NCI-H2196 treated with DMSO at 0.1 percent for 48 hours (cell line): Measurements from ENCODE around the gene ME2.
"Not testable (repeated sequence)": the region's sequence is repeated elsewhere in the genome, so short reads cannot be mapped to it uniquely, and the experiment has no call there.

ENCODE experiments used
- DNase-seq: peaks from one replicate; lab custom pipeline; 2025; ENCODE audit not compliant: unreplicated experiment; lab: John Stamatoyannopoulos, UW

Gene ME2

DNA sequence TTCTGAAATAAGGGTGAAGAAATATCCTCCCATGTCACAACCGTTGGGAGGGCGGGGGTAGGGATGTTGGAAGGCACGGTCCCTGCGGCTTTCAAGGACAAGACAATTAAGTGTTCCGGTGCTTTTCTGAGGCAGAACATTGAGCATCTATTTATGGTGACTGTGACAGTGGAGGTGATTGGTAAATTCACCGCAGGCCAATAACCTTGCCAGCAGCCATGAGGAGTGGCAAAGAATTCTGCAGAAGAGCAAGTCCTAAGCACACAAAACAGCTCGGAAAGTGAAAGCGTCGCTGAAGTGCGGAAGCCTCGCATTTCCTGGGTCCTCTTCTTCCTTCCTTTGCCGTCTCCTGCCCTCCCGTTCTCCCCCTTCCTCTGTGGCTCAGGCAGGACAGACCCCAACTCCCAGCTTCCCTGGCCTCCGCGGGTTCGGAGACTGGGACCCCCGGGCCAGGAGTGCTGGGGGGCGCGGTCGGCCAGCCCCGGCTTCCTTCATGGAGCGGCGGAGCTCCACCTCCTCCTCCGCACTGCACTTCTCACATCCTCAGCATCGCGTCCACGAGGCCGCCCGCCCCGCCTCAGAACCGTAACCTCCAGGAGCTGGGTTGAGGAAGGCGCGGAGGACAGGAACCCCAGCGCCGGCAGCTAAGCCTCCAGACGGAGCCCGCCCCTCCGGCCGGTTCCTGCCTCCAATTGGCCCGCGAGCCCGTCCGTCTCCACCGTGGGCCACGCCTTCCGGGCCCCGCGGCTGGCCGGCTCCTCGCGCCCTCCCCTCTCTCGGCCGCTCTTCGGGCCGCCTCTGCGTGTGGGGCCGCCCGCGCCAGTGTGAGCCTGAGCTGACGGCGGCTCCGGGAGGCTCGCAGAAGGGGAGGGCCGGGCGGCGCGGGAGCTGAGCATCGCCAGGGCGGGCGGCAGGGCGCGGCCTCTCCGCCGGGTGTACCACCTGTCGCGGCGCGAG lies at the start of gene ME2:
TSS of gene ME2 (plus strand) at position 774 of the 957 bp plus-strand sequence. CDS start 16,703 bp downstream, outside the sequence.
- peak; percentile 81 for DNase-seq

DNA sequence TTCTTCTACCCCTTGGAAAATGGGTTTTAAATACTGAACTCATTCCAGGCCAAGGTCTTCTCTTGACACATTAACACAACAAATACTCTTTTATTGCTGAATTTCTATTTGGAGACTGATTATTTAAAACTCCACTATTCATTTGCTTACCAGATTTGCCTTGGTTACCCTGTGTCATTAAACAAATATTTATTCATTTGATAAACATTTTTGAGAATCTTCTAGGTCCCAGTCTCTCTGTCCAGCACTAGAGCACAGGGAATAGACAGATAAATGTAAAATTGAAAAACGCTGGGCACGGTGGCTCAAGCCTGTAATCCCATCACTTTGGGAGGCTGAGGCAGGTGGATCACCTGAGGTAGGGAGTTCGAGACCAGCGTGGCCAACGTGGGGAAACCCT lies 49.3 kb upstream of the ME2 start:
- DNase-seq, result no peak

DNA sequence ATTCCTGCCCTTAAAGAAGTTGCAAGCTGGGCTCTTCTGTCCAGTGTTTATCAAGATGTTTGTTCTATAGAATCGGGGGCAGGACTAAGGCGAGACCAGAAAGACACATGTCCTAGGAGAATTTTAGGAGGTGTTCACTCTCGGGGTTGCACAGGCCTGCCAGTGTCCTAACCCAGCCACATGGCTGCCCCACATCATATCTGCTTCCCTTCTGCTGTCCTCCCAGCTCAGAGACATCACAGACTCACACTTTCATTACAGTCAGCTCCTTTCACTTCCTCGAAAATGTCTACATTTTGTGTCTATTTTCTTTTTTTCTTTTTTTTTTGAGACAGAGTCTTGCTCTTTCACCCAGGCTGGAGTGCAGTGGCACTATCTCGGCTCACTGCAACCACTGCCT lies 48.4 kb upstream of the ME2 start:
- DNase-seq, result no peak

DNA sequence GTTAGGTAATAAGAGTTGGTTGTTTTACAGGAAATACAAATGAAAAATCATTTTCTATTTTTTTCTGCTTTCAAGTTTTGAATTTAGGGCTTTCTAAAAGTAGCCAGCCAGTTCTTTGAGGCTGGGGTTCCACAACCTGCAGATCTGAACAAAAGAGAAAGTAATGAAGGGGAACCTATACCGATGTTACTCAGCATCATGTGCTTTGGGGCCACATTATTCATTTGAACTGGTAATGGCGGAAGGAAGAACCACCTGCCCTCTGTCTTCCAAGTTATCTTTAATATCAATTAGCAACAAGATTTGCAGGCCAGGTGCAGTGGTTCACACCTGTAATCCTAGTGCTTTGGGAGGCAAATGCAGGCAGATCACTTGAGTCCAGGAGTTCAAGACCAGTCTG lies 46.2 kb upstream of the ME2 start:
- no peak for DNase-seq

DNA sequence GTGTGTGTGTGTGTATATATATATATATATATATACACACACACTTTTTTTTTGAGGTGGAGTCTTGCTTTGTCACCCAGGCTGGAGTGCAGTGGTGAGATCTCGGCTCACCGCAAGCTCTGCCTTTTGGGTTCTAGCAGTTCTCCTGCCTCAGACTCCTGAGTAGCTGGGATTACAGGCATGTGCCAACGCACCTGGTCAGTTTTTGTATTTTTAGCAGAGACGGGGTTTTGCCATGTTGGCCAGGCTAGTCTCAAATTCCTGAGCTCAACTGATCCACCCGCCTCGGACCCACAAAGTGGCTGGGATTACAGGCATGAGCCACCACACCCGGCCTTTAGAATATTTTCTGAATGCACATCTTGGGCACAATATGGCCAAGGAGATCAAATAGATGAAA lies 45.4 kb upstream of the ME2 start:
- not testable (repeated sequence) for DNase-seq

DNA sequence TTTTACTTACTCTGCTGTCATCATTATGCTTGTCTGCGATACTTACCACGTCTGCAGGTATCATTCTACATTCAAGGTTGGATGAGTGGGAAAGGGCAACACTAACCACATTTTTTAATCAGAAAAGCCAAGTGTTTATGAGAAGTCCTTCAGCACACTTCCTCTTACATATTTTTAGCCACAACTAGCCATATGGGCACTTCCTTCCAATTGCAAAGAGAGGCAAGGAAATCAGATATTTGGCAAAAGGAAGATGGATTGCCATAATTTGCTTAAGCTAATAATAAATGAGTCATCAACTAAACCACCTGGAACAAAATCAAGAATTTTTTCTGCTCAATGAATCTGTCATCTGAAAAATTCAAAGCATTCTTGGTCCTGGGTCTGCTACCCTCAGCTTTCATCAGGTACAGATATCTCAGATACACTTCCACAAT lies 42.4 kb upstream of the ME2 start:
- DNase-seq, result peak; percentile 56

DNA sequence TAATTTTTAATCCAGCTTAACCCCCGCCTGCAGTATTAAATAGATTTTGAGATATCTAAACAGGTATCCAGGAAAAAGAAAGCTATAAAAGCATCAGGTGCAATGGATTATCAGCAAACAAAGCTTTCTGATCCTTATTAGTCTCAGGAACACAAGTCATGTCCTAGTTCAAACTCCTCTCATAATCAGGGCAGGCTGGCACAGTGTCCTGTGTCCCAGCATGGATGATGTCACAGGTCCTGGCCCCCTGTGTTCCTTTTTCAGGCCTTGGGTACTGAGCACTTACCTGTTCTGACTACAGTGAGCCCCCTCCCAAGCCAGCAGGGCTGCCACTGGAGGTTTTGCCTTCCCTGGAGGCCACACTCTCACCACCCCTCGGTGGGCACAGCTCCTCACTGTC lies 39.6 kb upstream of the ME2 start:
- no peak for DNase-seq

DNA sequence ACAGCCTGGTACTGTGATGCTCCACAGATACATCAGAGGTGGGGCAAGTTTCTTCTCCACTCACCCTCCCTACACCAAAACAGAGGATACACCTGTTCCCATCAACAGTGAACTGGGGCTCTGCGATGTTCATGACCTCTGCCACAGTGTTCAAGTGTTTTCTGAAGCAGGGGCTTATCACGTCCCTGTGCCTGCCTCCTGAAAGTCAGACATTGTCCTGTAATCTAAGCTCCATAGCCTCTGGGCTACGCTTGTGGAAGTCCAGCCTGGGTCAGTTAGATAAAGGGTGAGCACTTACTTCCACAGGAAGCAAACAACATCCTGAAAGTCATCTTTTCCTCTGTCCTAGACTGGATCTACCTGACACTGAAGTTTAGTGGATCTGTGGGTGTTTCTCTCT lies 38.9 kb upstream of the ME2 start:
- no peak for DNase-seq

DNA sequence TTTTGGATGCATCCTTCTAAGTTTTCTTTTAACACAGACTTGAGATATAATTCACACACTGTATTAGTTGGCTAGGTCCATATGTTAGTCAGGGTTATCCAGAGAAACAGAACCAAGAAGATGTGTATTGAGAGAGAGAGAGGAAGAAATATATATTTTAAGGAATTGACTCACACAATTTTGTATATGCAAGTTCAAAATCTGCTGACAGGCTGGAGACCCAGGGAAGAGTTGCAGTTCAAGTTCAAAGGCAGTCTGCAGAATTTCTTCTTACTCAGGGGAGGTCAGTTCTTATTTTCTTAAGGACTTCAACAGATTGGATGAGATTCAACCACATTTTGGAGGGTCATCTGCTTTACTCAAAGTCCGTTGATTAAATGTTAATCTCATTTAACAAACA lies 36.1 kb upstream of the ME2 start:
- no peak for DNase-seq

DNA sequence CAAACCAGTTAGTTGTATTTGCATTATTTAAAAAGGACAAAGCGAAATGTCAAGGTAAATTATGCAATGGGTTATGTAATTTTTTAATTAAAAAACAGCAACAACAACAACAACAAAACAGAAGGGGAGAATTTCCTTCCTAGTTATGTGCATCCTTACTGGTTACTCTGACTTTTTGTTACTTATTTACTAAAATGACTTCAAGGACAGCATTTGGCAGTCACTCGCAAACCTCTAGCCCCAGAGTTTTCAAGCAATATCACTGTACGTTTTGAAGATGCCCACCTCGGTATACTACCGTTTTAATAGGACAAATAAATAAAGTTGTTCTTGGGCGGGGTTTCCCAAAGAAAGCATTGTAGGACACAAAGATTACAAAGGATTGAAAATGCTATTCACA lies 34.4 kb upstream of the ME2 start:
- no peak for DNase-seq

DNA sequence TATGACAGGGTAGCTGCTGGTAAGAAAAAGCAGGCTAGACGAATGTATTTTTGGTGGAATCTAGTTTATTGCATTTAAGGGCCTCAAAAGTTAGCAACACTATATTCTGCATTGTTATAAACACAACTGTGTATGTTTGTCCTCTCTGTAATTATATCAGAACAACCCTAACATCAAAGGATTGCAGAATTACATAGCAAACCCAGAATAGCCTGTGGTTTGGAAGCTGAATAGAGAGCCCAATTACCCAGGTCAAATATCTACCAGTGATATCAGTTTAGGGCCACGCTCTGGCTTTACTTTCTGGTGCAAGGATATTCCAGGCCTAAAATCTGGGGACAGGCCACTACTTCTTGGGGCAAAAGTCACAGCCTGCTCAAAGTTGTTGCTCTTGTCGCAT lies 34.0 kb upstream of the ME2 start:
- no peak for DNase-seq

DNA sequence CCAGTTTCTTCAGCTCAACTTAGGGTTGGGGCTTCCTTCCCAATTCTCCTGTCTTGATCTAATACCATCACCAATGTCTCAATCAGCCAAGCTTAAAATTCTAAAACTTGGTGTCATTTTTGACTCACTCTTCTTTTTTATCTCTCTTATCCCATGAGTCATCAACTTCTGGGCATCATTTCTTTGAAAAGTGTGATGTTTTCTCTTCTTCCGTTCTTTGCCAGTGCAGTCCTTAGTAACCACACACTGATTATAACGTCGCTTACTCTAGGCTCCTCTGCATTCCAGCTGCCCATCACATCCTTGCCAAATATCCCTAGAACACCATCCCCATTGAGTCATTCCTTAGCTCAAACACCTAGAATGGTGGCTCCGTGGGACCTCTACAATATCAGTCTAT lies 31.7 kb upstream of the ME2 start:
- DNase-seq, result no peak

DNA sequence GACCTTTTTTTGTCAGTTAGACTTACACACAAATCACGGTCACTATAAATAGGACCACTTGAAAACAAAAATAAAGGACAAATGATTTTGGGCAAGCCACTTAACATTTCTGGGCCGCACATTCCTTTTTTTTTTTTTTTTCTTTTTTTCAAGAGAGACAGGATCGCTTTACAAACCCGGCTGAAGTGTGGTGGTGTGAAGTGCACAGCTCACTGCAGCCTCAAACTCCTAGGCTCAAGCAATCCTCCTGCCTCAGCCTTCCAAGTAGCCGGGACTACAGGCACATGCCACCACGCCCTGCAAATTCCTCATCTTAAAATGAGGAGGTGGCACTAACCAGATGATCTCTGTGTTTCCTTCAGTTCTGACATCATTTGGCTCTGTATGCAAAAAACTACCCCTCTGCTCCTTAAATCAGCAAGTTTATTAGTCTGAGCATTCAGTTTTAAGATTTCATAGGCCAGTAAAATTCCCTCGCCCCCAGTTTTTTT lies 30.8 kb upstream of the ME2 start:
- DNase-seq, result no peak

DNA sequence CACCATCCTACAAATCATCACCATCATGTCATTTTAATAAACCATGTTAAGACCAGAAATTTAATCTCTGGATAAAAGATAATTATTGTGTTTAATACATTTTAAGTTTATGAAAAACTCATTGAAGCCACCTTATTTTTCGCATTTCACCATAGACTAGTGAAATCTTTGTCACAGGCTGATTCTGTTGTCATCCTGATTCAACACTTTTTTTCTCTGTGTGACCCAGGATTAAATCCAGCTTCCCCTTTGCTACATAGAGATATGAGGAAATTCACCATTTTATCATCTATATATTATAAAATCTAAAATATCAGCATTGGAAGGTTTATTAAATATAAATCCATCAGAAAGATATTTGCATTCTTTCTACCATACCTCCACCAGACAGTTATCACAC lies 29.9 kb upstream of the ME2 start:
- DNase-seq, result no peak

DNA sequence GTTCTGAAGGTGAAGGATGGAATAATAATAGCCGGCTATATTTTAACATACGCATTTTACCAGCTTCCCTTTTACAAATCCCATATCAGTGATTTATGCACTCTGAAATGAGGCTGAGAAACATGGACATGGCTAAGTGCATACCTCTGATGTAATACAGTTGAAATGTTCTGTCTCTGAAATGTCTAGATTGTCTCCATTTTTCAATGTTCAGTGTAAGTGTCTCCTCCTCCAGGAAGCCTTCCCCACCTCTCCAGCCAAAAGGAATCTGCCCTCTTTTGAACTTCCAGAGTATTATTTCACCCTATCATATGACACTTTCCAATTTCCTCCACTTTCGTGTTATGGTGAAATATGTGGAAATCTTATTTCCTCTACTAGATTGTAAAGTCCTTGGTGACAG lies 29.5 kb upstream of the ME2 start:
- no peak for DNase-seq

DNA sequence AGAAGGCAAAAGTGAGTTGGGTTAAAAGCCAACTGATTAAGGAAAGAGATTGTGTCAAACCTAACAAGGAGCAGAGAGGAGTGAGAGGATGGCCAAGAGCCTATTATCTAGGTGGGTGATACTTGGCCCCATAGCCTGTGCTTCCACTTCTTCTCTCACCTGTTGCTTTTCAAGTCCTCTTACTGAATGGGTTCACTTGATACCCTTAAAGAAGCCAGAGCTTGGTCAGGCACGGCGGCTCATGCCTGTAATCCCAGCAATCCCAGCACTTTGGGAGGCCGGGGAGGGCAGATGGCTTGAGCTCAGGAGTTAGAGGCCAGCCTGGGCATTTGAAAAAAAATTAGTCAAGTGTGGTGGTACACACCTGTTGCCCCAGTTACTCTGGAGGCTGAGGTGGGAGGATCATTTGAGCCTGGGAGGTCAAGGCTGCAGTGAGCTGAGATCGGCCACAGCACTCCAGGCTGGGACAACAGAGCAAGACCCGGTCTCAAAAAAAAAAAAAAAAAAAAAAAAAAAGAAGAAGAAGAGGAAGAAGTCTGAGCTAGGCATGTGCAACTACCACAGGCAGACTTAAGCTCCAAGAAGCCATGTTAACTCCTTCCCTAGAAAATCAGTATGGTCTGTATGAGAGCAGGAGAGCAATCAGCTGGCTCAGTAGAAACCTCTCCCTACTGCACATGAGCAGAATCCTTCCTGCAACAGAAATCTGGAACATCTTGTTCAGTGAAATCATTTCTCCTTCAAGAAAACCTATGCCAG lies 28.4 kb upstream of the ME2 start:
- no peak for DNase-seq

DNA sequence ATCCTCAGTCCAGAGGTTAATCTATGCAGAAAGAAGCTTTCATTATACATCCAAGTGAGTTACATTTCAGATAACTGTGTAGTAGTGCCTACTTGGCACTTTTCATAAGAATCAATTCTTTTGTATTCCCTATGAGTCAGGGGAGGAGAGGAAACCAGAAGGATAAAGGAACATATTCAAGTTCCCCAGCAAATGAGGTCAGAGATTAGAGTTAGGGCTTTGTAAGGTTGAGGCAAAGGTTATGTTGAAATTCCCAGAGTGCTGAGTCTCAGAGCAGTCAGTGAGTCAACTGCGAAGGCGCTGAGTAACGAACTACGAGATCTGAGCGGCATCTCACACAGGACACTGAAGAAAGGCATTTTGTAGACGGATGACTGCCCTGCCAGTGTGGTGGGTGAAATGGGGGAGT lies 25.1 kb upstream of the ME2 start:
- DNase-seq, result no peak

DNA sequence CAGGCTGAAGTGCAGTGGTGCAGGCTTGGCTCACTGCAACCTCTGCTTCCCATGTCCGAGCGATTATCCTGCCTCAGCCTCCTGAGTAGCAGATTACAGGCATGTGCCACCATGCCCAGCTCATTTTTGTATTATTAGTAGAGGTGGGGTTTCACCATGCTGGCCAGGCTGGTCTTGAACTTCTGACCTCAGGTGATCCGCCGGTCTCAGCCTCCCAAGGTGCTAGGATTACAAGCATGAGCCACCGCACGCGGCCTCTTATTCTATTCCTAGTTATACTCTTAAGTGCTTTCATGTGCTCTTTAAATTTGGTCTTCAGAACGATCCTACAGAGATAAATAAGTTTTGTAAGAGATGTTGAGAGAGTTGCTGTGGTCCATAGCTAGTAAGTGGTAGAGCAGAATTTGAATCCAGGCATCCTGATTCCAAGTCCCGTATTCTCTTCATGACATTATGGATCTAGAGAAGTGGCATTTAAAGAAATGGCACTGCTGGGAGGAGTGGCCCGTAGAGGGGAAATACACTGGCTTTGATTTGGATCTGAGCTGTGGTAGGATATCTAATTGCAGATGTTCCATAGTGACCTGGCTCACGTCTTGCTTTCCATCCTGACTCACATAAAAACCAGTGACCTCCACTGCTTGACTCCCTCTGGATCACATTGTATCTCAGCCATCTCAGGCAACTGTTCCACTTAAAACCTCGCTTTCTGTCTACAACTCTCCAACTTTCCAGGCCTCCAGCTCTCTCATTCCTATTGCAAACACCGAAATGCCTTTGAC lies 22.8 kb upstream of the ME2 start:
- no peak for DNase-seq

DNA sequence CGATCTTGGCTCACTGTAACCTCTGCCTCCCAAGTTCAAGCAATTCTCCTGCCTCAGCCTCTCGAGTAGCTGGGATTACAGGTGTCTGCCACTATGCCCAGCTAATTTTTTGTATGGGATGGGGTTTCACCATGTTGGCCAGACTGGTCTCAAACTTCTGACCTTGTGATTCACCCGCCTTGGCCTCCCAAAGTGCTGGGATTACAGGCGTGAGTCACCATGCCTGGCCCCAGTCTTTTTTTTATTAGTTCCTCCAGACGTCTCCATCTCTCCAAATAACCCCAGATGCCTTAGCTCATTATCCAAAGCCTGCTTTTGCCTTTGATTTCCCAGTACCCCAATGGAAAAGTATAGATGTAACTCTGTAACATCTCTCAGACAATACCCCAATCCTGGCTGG lies 21.8 kb upstream of the ME2 start:
- not testable (repeated sequence) for DNase-seq

DNA sequence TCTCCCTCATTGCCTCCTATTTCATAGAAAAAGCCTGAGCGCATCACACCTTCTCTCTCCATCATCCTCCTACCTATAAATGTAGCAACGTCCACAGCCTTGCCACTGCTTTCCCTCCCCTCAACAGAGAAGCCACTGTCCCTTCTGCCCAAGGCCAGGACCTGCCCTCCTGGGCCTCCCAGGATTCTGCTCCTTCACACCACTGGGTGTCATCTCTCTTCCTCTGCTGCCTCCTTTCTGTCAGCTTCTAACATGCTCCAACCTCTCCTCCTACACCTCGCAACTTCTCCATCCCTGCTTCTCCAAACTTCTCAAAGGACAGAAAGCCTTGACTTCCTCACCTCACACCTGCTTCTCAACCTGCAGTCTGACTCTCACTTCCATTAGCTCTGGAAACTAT lies 21.2 kb upstream of the ME2 start:
- no peak for DNase-seq
